HG02885 (cell line): ENCODE results near the gene PNPLA2.

Experiments
- ATAC-seq: cut with Tn5 transposase; IDR thresholded peaks from one replicate; pipeline ENCODE4 v1.9.1; 2021; ENCODE audit warnings: mild to moderate bottlenecking; ENCODE audit not compliant: unreplicated experiment, poor library complexity

PNPLA2 gene

DNA sequence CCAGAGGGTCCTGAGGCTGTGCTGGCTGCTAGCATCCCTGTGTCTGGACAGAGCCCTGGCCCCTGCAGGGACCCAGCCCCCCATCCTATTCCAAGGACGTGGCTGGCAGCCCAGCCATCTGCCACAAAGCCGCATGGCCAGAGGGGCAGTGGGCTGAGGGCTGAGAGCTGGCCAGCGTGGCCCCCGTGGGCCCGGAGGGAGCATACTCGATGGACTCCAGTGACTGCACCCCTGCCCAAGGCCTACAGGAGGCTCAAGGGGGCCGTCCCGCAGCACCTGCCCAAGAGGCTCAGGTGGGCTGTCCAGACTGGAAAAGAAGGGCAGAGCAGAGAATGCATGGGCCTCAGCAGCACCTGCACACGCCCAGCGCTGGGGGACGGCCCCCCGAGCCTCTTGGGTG lies 37.1 kb downstream of the PNPLA2 start:
- ATAC-seq, result no peak

- ATAC-seq, result no peak
Measured at GRCh38 chr11:856397-856796, 37.7 kb downstream of the PNPLA2 start.

GRCh38 chr11:858053-858761 lies 39.5 kb downstream of the PNPLA2 start:
- no peak for ATAC-seq

DNA sequence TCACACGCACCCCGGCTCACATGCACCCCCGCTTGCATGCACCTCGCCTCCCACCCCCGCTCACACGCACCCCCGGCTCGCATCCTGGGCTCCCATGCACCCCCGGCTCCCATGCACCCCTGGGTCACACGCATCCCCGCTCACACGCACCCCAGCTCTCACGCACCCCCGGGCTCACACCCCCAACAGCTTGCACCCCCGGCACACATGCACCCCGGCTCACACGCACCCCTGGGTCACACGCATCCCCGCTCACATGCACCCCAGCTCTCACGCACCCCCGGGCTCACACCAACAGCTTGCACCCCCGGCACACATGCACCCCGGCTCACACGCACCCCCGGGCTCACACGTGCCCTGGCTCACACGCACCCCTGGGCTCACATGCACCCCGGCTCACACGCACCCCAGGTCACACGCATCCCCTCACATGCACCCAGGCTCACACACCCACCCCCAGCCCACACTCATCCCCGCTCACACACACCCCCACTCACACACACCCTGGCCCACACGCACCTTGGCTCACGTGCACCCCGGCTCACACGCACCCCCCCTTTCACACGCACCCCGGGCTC lies 40.1 kb downstream of the PNPLA2 start:
- ATAC-seq, result no peak

GRCh38 chr11:859394-860131 lies 40.8 kb downstream of the PNPLA2 start:
- ATAC-seq, result no peak

GRCh38 chr11:860234-861104 lies 41.8 kb downstream of the PNPLA2 start:
- ATAC-seq, result no peak

DNA sequence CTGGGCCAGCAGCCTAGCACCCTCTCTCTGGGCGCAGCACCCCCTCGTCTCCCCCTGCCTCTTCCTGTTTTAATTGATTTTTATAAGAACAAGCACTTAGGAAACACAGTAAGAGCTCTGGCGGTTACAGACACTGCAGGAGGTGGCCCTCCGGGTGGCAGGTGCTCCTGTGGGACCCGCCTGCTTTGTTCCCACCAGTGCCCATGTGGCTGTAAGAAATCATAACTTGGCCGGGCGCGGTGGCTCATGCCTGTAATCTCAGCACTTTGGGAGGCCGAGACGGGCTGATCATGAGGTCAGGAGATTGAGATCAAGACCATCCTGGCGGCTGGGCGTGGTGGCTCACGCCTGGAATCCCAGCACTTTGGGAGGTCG lies 42.4 kb downstream of the PNPLA2 start:
- ATAC-seq, result no peak

- no peak for ATAC-seq
Measured at GRCh38 chr11:862081-862661, 43.5 kb downstream of the PNPLA2 start.

DNA sequence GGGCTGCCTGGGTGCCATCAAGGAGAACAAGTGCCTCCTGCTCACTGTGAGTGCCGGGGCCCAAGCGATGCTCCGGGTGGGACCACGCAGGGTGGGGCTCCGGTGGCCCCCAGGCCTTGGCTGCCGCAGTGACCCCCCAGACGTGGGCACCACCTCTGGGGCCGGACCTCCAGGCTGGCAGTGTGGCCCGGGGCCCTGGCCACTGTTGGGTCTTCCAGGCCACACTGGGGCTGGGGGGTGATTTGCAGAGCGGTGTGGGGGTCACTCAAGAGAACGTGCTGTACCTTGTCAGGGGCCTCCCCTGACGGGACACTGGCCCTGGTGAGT lies 43.9 kb downstream of the PNPLA2 start:
- ATAC-seq, result no peak

GRCh38 chr11:863023-863909 lies 44.6 kb downstream of the PNPLA2 start:
- ATAC-seq, result no peak

- ATAC-seq, result no peak
Measured at GRCh38 chr11:863910-864827, 45.5 kb downstream of the PNPLA2 start.

DNA sequence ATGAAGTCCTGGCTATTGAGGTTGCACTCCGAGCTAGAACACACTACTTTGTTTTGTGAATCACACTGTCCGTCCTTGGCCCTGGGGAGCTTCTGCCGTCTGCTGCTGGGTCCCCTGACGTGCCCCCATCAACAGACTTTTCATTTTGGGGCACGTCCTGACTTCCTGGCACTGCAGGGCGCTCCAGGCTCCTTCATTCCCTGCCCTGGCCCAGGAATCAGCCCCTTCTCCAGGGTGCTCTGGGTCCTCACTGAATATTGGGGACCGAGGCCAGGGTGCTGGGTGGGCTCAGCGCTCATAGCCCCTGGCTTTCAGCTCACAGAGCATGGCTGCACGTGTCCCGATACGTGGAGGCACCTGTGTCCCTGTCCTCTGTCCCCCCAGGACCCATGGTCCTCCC lies 46.2 kb downstream of the PNPLA2 start:
- no peak for ATAC-seq

DNA sequence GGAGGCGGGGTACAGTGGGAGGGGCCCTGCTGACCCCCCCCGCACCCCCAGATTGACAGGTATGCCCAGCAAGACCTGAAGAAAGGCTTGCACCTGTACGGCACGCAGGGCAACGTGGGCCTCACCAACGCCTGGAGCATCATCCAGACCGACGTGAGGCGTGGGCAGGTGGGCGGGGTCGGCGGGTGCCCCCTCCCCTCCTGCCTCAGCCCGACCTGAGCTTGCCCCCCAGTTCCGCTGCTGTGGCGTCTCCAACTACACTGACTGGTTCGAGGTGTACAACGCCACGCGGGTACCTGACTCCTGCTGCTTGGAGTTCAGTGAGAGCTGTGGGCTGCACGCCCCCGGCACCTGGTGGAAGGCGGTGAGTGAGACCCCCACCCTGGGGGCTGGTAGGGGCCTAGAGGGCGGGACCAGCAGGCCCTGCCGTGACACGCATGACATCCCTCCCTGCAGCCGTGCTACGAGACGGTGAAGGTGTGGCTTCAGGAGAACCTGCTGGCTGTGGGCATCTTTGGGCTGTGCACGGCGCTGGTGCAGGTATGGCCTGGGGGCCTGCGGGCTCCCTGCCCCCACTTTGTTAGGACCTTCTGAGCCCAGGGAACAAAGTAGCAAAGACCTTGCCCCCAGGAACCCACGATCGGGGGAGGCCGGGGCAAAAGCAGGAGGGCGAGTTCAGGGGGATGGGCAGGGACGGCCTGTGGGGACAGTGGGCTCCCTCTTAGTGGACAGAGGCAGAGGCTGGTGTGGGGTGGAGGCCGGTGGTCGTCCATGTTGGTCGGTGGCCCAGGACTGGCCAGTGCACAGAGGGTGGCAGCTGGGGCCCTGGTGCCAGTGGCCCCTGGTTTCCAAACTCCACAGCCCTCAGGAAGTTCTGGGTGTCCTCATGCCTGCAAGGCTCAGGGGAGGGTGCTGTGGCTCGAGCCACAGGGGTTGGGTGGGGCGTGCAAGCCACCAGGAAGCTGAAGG lies 47.0 kb downstream of the PNPLA2 start:
- ATAC-seq, result no peak

DNA sequence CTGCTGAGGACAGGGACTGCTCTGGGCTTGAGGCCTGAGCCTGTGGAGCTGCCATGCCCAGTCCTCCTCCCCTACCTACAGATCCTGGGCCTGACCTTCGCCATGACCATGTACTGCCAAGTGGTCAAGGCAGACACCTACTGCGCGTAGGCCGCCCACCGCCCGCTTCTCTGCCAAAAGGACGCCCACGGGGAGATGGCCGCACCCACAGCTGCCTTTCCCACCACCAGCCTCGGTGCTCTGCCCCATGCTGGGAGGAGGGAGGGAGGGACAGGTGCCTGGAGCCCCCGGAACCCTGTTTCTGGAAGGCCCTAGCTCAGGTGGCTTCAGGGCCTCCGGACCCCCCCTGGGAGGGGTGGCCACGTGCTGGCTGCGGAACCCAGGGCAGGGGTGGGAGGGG lies 47.8 kb downstream of the PNPLA2 start:
- no peak for ATAC-seq

- no peak for ATAC-seq
Measured at GRCh38 chr11:867856-868358, 49.2 kb downstream of the PNPLA2 start.

DNA sequence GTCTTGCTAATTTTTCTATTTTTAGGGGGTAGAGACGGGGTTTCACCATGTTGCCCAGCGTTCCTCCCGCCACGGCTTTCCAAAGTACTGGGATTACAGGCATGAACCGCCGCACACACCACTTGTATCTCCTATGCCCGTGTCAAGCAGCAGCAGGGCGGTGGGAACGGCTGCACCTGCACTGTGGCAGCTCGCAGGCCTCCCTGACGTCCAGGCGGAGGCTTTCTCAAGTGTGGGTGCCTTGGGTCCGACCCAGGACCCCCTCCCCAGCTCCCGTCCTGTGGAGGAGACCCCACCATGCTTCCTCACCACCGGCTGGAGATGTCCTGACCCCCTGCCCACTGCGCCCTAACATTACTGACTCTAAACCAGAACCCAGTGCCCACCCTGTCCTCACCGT lies 49.7 kb downstream of the PNPLA2 start:
- ATAC-seq, result no peak

DNA sequence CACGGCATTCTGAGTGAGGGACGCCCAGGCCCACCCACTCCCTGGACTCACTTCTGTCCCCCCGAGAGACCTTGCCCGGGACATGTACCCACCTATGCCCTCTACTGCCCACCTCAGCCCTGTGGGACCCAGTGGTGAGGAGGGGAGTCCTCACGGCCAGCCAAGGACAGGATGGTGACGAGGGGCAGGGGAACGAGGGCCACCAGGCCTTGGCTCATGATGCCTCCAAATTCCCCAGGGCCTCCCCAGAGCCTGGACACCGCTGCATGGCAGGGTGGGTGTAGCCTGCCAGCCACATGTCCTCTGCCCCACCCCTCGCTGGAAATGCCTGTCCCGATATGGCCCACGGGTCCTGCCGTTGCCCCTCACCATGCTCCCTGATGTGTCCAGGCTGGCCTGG lies 50.1 kb downstream of the PNPLA2 start:
- ATAC-seq, result no peak
